ENCODE results near the gene IGSF23. TPM values are rescaled to one million over a fixed set of nuclear protein-coding genes. Genes with fewer than 3 reads are reported as not detected.

IGSF23 gene
- total and polyA plus RNA-seq, 2 of the 4 experiments (the other 2 are of a cell fraction), result 0.27 TPM; not detected in 1

DNA sequence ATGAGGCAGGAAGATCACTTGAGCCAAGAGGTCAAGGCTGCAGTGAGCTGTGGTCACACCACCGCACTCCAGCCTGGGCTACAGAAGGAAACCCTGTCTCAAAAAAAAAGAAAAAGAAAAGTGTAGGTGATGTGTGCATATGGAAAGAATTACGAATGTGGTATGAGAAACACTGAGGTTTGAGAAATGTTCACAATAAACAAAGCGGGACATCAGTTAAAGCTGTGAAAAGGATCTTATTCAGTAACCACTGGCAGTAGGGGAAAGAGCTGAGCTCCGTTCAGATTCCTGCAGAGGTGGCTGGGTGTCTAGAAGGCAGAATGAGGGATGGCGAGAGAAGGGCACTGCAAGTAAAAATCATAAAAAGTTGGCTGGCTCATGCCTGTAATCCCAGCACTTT lies 4.1 kb upstream of the IGSF23 start:
- dilution Hi-C loops (cut with HindIII; ENCODE audit: low sequenced_read_pairs, unreplicated experiment) (no loop called here), intact Hi-C loops (cut with micrococcal nuclease) (no loop called here), in situ Hi-C loops (cut with MboI; ENCODE audit: low sequenced_read_pairs) (no loop called here)
- H4K91ac ChIP-seq (ENCODE audit: insufficient read depth, low read depth, low read length), result peak overlapping the region; percentile 37
- H3K4me2 ChIP-seq (ENCODE audit: low read depth, low read length), result no peak overlapping the region
- peaks cover 13% of the 10 kb centered on the region for H3K9me1 ChIP-seq (ENCODE audit: insufficient read depth, low read length)
- POLR2A ChIA-PET (ENCODE audit: unreplicated experiment), result no interaction called here
- peak overlapping the region; percentile 41 for H2BK5ac ChIP-seq (ENCODE audit: low read depth, low read length, poor library complexity, severe bottlenecking)
- H4K8ac ChIP-seq (ENCODE audit: low read depth in 2 of 2, low read length in 2 of 2), result peak overlapping the region in 1 of 2 experiments; percentile 50; a peak in 1 of 4 replicates
- no peaks in the 10 kb centered on the region for H4K20me1 ChIP-seq (ENCODE audit: insufficient read depth, low read length)
- 67% methylated on average over 3 of the region's 5 CpGs; no CpG with 5 or more reads in 1 of the 2 experiments for WGBS, 2 experiments (ENCODE audit: extremely low coverage in 2 of 2, insufficient read length in 1 of 2)
- H2BK15ac ChIP-seq (ENCODE audit: low read depth, low read length), result no peak overlapping the region; the same call in 2 of the 3 replicates
- no peak overlapping the region for H3K27ac ChIP-seq (ENCODE audit: insufficient read depth, low read length)
- H3K56ac ChIP-seq (ENCODE audit: extremely low read depth, insufficient read depth, low read length), result no peak overlapping the region
- peak; percentile 69 for DNase-seq
- H2BK20ac ChIP-seq (ENCODE audit: low read depth, low read length), result no peak overlapping the region
- H3K36me3 ChIP-seq (ENCODE audit: control insufficient read depth, insufficient read depth, low read length), result no peaks in the 10 kb centered on the region
- no peaks in the 10 kb centered on the region for H3K9me3 ChIP-seq (ENCODE audit: control insufficient read depth, insufficient read depth, low read length)
- H3K4me1 ChIP-seq (ENCODE audit: control insufficient read depth, insufficient read depth, low read length), result peaks cover 10% of the 10 kb centered on the region
- H2AK9ac ChIP-seq (replicated peaks; ENCODE audit: low read depth, low read length, poor library complexity), result no peak overlapping the region
- no peak overlapping the region for H3K4me3 ChIP-seq (ENCODE audit: insufficient read depth, low read depth, low read length)
- peaks cover 0 to 3% of the 10 kb centered on the region in 2 experiments; a peak in 1 of 4 replicates for H3K79me1 ChIP-seq (ENCODE audit: low read depth in 1 of 2, low read length in 2 of 2)
- no peak overlapping the region for H3K23ac ChIP-seq (ENCODE audit: low read depth, low read length)
- H3K14ac ChIP-seq (replicated peaks; ENCODE audit: low read depth, low read length), result no peak overlapping the region
- H4K5ac ChIP-seq (ENCODE audit: low read depth, low read length), result no peak overlapping the region
- peak overlapping the region; percentile 47 for H2BK120ac ChIP-seq (ENCODE audit: low read depth, low read length)
- no peaks in the 10 kb centered on the region for H3K27me3 ChIP-seq (ENCODE audit: control insufficient read depth, insufficient read depth, low read length)
- H3K4ac ChIP-seq (ENCODE audit: low read depth, low read length), result peak overlapping the region; percentile 28; the same call in 1 of the 2 replicates
- peak overlapping the region; percentile 46; the same call in 1 of the 2 replicates for H2AK5ac ChIP-seq (ENCODE audit: low read depth, low read length)
- BruUV-seq (replicated peaks), result no TSS peak
- H3K18ac ChIP-seq (ENCODE audit: low read depth, low read length), result peak overlapping the region; percentile 53; the same call in 1 of the 2 replicates
- TF ChIP-seq MAZ (IDR thresholded peaks at IDR 0.05; ENCODE audit: borderline replicate concordance, low read depth, low read length), result no peak
- no peak for TF ChIP-seq CHD1 (IDR thresholded peaks at IDR 0.05; ENCODE audit: low read depth, low read length)
- TF ChIP-seq CEBPB (IDR thresholded peaks at IDR 0.05; ENCODE audit: low read depth, low read length), result no peak
- TF ChIP-seq RAD21 (IDR thresholded peaks at IDR 0.05; ENCODE audit: low read length), result no peak
- no peak for TF ChIP-seq RFX5 (IDR thresholded peaks at IDR 0.05; ENCODE audit: low read depth, low read length)
- TF ChIP-seq SMC3 (IDR thresholded peaks at IDR 0.05; ENCODE audit: low read depth, low read length), result no peak
- no peak for TF ChIP-seq POLR2A (IDR thresholded peaks at IDR 0.05; ENCODE audit: low read depth, low read length)
- TF ChIP-seq FOS (IDR thresholded peaks at IDR 0.05; ENCODE audit: low read depth, low read length), result no peak
- TF ChIP-seq BHLHE40 (IDR thresholded peaks at IDR 0.05; ENCODE audit: low read depth, low read length), result no peak
- TF ChIP-seq, protein P1, sequence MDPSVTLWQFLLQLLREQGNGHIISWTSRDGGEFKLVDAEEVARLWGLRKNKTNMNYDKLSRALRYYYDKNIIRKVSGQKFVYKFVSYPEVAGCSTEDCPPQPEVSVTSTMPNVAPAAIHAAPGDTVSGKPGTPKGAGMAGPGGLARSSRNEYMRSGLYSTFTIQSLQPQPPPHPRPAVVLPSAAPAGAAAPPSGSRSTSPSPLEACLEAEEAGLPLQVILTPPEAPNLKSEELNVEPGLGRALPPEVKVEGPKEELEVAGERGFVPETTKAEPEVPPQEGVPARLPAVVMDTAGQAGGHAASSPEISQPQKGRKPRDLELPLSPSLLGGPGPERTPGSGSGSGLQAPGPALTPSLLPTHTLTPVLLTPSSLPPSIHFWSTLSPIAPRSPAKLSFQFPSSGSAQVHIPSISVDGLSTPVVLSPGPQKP (IDR thresholded peaks at IDR 0.05; ENCODE audit: borderline replicate concordance, low read depth, low read length), result no peak
- TF ChIP-seq MXI1 (IDR thresholded peaks at IDR 0.05; ENCODE audit: borderline replicate concordance, low read depth, low read length), result no peak
- no peak for TF ChIP-seq MAFK (IDR thresholded peaks at IDR 0.05; ENCODE audit: low read depth, low read length)
- TF ChIP-seq, protein P2, sequence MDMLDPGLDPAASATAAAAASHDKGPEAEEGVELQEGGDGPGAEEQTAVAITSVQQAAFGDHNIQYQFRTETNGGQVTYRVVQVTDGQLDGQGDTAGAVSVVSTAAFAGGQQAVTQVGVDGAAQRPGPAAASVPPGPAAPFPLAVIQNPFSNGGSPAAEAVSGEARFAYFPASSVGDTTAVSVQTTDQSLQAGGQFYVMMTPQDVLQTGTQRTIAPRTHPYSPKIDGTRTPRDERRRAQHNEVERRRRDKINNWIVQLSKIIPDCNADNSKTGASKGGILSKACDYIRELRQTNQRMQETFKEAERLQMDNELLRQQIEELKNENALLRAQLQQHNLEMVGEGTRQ (IDR thresholded peaks at IDR 0.05; ENCODE audit: low read depth, low read length), result no peak
- TF ChIP-seq RCOR1 (IDR thresholded peaks at IDR 0.05; ENCODE audit: insufficient replicate concordance, low read length), result no peak
- TF ChIP-seq, protein P3, sequence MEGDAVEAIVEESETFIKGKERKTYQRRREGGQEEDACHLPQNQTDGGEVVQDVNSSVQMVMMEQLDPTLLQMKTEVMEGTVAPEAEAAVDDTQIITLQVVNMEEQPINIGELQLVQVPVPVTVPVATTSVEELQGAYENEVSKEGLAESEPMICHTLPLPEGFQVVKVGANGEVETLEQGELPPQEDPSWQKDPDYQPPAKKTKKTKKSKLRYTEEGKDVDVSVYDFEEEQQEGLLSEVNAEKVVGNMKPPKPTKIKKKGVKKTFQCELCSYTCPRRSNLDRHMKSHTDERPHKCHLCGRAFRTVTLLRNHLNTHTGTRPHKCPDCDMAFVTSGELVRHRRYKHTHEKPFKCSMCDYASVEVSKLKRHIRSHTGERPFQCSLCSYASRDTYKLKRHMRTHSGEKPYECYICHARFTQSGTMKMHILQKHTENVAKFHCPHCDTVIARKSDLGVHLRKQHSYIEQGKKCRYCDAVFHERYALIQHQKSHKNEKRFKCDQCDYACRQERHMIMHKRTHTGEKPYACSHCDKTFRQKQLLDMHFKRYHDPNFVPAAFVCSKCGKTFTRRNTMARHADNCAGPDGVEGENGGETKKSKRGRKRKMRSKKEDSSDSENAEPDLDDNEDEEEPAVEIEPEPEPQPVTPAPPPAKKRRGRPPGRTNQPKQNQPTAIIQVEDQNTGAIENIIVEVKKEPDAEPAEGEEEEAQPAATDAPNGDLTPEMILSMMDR (conservative IDR thresholded peaks at IDR 0.05; ENCODE audit: low read depth, low read length), result no peak
- no peak for TF ChIP-seq NFE2L2 (IDR thresholded peaks at IDR 0.05; ENCODE audit: low read depth, low read length)
- no peak overlapping the region for H3K9ac ChIP-seq (ENCODE audit: low read depth, low read length)
- H2AFZ ChIP-seq (replicated peaks; ENCODE audit: low read length, poor library complexity), result no peak overlapping the region
- CTCF ChIA-PET, result interaction anchor here (0.6 to 1.5 kb wide), 3 partner anchors 11 to 79 kb away, joined by 3 to 8 read pairs (median 3); no protein-coding TSS in a partner anchor
- peak; percentile 52 for ATAC-seq (ENCODE audit: low read depth)

Measured in IMR-90 (cell line).